GM20431 (cell line): ENCODE results near the gene TMEM170A.
"Not testable (repeated sequence)": the region's sequence is repeated elsewhere in the genome, so short reads cannot be mapped to it uniquely, and the experiment has no call there.

Experiments used
- in situ Hi-C: fragments of 300-500 bp; cut with MseI, MboI; formaldehyde crosslinking; loops from one replicate; pipeline ENCODE4 v1.15.0; 2020; ENCODE audit warnings: low sequenced_read_pairs; ENCODE audit not compliant: unreplicated experiment

Gene TMEM170A

DNA sequence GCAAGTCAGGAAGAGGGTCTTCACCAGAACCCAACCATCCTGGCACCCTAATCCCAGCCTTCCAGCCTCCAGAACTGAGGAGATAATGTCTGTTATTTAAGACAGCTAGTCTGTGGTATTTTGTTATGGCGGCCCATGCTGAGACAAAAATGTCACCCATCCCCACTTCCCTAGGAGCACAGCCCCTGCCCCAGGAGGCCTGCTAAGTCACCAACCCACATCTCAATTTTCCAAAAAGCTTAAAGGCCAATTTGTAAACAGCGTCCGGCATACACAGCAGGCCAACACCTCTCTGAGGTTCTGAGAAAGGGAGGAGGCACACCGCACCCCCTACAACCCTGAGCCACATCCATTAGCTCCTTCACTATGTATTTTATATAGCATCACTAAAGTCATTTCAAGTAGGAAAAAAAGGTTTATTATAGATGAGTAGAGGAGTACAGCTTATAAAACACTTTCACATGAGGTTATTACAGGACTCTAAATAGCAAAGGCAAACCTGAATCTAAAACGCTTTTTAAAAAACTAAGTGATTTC lies 6.9 kb downstream of the TMEM170A start:
- in situ Hi-C loops = no loop called here

DNA sequence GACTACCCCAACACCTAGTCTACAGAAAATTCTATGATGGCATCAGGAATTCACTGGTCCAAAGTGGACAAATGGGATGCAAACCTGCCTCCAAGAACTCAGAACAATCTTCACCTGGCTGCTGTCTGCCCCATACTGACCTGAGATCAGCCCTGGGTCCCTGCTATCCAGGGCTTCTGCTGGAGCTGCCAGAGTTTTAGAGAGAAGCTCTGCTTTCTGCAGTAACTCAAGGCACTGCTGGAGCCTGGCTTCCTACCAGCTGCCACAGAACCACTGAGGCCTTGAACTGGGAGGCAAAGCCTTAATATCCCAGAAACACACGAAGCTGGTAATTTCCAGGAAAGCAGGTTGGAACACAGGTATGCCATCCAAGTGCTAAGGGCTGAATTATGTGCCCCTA lies 7.5 kb downstream of the TMEM170A start:
- in situ Hi-C loops = no loop called here

DNA sequence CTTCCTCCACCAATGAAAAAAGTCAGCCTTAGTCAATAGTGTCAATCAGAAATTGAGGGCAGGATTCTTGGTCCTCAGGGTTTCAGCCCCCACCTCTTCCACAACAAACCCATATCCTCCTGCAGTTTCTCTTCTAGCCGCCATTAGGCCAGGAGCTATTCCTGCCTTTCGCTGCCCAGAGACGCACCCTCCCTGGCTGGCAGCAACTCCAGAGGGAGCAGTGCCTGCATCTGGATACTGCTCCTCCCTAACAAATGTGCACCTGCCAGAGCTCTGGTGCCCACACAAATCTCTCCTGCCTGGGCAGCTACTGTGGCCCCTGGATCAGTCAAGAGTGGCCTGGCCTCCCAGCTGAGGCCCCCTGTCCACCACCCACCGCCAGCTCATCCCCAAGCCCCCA lies 8.0 kb downstream of the TMEM170A start:
- in situ Hi-C loops = not testable (repeated sequence)

GRCh38 chr16:75455677-75456076 lies 8.8 kb downstream of the TMEM170A start:
- in situ Hi-C loops = no loop called here

GRCh38 chr16:75452464-75453190 lies 11.9 kb downstream of the TMEM170A start:
- in situ Hi-C loops = no loop called here

DNA sequence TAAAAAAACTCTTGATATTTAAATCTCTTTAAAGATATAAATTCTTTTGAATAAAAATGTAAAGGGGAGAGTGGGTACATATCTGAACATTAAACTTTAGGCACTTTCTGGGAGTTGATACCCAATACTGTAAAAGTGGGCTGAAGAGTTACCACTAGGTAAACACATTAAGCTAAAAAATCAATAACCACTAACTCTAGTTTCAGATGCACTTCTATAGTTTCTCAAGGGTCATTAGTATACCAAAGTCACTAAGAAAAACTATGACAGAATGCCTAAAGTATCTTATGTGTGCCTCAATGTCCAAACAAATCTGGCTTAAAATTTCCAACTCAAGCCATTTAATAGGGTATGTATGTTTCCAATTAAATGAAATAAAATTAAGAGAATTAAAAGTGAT lies 18.1 kb downstream of the TMEM170A start:
- in situ Hi-C loops = no loop called here

GRCh38 chr16:75445298-75445697 lies 19.2 kb downstream of the TMEM170A start:
- in situ Hi-C loops = no loop called here

GRCh38 chr16:75443298-75443697 lies 21.2 kb downstream of the TMEM170A start:
- in situ Hi-C loops = no loop called here

DNA sequence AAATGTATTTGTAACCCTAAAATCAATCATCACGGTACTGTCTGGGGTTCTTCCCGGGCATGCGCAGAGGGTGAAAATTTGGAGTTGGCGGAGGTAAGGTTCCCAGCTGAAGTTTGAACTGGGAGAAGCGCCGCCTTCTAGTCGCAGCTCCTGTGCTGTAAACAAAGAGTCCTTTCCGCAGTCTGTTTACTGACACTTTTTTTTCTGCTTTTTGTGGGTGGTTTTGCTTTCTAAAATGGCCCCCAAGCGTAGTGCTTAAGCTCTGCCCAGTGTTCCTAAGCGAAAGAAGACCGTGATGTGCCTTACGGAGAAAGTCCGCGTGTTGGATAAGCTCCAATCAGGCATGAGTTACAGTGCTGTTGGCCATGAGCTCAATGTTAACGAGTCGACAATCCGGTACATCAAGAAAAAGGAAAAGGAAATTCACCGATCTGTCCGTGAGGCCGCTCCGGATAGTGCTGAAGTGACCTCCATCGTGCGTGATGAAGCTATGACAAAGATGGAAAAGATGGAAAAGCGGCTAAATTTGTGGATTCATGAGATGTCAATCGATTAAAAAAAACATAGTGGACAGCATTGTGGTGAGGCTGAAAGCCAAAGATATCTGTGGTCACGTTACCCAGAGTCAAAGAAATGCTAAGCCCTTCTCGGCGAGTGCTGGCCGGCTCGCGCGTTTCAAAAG lies 30.6 kb downstream of the TMEM170A start:
- in situ Hi-C loops = no loop called here

DNA sequence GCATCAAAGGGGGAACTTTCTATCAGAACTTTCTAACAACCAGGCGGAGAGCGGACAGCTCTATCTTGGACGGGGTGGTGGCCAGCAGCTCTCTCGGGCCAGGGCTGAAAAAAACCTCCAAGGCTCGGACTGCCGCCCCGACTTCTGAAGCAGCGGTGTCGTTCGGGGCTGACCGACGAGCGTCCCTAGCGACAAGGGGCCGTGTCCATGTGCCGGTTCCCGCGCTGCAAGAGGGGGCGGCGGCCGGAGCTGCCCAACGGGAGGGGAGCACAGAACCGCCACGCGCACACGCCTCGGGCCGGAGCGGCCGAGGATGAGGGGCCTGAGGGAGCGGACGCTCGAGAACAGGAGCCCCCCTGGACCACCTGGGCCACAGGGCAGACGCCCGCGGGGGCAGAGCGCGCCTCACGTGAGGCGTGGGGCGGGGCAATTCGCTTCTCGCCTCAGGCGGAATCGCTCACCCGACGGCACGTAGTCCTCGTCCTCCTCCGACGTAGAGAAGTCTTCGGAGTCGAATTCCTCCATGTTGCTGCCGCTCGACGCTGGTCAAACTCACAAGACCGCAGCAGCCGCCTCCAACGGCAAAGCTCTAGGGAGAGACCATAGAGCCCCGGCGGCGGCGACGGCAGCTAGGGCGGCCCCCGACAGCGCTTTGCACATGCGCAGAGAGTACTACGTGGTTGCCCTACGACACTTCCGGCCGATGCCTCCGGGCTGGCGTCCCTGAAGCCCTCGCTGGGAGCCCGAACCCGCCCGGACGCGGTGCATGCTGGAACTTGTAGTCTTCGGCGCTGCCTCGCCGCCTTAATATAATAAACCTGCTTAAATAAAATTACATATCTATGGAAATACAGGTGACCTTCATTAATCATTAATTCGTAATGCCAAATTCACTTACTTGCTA lies 31.4 kb downstream of the TMEM170A start, which contains the start of gene CFDP1:
CFDP1 (minus strand) TSS at position 676 of the 904 bp plus-strand sequence; CDS start at position 525, 151 bp downstream.
- in situ Hi-C loops = no loop called here

GRCh38 chr16:75429621-75430403 lies 34.7 kb downstream of the TMEM170A start:
- in situ Hi-C loops = no loop called here

GRCh38 chr16:75426524-75426923 lies 38.0 kb downstream of the TMEM170A start:
- in situ Hi-C loops = not testable (repeated sequence)

DNA sequence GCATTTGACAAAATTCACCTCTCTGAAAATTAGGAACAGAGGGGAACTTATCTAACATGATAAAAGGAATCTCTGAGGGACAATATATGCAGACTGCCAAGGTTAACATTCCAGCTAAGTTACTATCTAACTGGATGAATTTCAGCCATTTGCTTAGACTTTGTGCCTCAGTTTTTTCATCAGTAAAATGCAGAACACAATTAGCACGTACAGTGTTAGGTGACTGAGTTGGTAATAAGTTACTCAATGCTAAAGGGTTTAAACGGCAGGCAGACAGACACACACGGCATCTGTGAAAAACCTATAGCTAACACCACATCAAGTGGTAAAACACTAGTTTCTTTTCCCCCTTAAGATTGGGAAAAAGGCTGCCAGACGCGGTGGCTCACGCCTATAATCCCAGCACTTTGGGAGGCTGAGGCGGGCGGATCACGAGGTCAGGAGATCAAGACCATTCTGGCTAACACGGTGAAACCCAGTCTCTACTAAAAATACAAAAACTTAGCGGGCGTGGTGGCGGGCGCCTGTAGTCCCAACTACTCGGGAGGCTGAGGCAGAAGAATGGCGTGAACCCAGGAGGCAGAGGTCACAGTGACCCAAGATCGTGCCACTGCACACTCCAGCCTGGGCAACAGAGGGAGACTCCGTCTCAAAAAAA lies 40.3 kb downstream of the TMEM170A start:
- in situ Hi-C loops = not testable (repeated sequence)

DNA sequence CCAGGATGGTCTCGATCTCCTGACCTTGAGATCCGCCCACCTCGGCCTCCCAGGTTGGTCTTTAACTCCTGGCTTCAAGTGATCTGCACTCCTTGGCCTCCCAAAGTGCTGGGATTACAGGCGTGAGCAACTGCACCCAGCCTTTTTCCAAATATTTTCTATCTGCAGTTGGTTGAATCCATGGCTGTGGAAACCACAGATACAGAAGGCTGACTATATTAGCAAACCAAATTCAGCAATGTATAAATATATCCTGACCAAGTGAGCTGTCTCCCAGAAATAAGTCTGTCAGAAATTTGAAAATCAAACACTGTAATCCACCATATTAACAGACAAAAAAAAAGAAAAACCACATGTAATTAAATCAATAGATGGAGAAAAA lies 40.8 kb downstream of the TMEM170A start:
- in situ Hi-C loops = no loop called here

DNA sequence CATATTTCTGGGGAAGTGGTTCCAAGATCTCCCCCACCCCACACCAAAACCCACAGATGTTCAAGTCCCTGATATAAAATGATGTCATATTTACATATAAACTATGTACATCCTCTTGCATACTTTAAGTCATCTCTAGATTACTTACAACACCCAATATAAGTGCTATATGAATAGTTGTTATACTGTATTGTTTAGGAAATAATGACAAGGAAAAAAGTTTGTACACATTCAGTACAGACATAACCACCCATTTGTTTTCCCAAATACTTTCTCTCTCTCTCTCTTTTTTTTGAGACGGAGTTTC lies 42.7 kb downstream of the TMEM170A start:
- in situ Hi-C loops = no loop called here

GRCh38 chr16:75420987-75421819 lies 43.3 kb downstream of the TMEM170A start:
- in situ Hi-C loops = no loop called here

DNA sequence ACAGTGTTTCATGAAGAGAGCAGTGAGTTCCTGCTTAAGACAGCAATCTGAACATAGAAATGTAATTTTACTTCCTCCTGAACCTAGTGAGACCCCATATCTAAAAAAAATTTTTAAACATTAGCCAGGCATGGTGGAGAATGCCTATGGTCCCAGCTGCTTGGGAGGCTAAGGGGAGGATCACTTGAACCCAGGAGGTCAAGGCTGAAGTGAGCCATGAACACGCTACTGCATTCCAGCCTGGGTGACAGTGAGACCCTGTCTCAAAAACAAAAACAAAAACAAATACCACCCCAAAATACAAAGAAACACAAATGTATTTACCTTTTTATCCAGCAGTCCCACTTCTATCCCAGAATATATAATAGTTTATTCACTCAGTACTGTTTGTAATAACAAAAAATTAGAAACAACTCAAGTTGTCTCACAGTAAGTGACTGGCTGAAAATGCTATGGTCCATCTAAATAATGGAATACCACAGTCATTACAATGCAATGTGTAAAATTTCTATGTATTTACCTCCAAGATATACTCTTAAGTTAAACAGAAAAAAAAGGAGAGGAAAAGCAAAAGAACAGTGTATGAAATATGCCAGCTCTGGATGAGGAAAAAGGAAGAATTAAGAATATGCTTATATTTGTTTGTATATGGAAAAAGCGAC lies 47.5 kb downstream of the TMEM170A start:
- in situ Hi-C loops = no loop called here
